BLaER1 (cell line): ENCODE data around the gene FNBP1L.

Experiments used
- H3K27ac ChIP-seq: shearing (Covaris generic); formaldehyde crosslinking; 2 replicates; pipeline ENCODE4 v1.8.1; 2022
- H3K27me3 ChIP-seq: shearing (Covaris generic); formaldehyde crosslinking; 2 replicates; pipeline ENCODE4 v1.8.1; 2022
- H3K36me3 ChIP-seq: shearing (Covaris generic); formaldehyde crosslinking; 2 replicates; pipeline ENCODE4 v1.8.1; 2022
- H3K4me1 ChIP-seq: shearing (Covaris generic); formaldehyde crosslinking; 2 replicates; pipeline ENCODE4 v1.8.1; 2022
- H3K4me2 ChIP-seq: shearing (Covaris generic); formaldehyde crosslinking; 2 replicates; pipeline ENCODE4 v1.8.1; 2022
- H3K4me3 ChIP-seq: shearing (Covaris generic); formaldehyde crosslinking; 2 replicates; pipeline ENCODE4 v1.8.1; 2022
- H3K9ac ChIP-seq: shearing (Covaris generic); formaldehyde crosslinking; 2 replicates; pipeline ENCODE4 v1.8.1; 2022
- H3K9me3 ChIP-seq: shearing (Covaris generic); formaldehyde crosslinking; 2 replicates; pipeline ENCODE4 v1.8.1; 2022
- H4K20me1 ChIP-seq: shearing (Covaris generic); formaldehyde crosslinking; 2 replicates; pipeline ENCODE4 v1.8.1; 2022
- Cebpa-rat ChIP-seq: shearing (Covaris generic); IDR thresholded peaks from 2 replicates; pipeline ENCODE4 v1.8.1; 2022

Gene FNBP1L

GRCh38 chr1:93603106-93603505, 155.2 kb downstream of the FNBP1L start:
- peaks cover 70% of the 10 kb centered on the region for H3K36me3 ChIP-seq
- H3K4me1 ChIP-seq, result no peaks in the 10 kb centered on the region
- peaks cover 100% of the 10 kb centered on the region for H4K20me1 ChIP-seq

GRCh38 chr1:93603601-93604000, 155.7 kb downstream of the FNBP1L start:
- Histone ChIP-seq H3K9me3 (peaks cover 27% of the 10 kb centered on the region), H3K27ac (no peak overlapping the region), H3K4me3 (no peak overlapping the region), H3K4me1 (no peaks in the 10 kb centered on the region), H3K9ac (no peak overlapping the region), H3K36me3 (peaks cover 69% of the 10 kb centered on the region), H4K20me1 (peaks cover 100% of the 10 kb centered on the region), H3K27me3 (no peaks in the 10 kb centered on the region), H3K4me2 (no peak overlapping the region)
- TF ChIP-seq Cebpa-rat, result no peak

More at GRCh38 chr1:93603106-93603505, 155.2 kb downstream of the FNBP1L start:
- Histone ChIP-seq H3K27ac (no peak overlapping the region), H3K4me3 (no peak overlapping the region), H3K27me3 (no peaks in the 10 kb centered on the region), H3K4me2 (no peak overlapping the region), H3K9me3 (peaks cover 27% of the 10 kb centered on the region), H3K9ac (no peak overlapping the region)
- no peak for TF ChIP-seq Cebpa-rat
